DND-41 (cell line): ENCODE measurements around the gene EXOC6.

ENCODE experiments used
- ATAC-seq: fragments of 200-7000 bp; cut with Tn5 transposase; 3 replicates; pipeline ENCODE4 v1.9.1; 2021; ENCODE audit warnings: low read depth; ENCODE audit not compliant: insufficient read depth
- DNase-seq: peaks from one replicate; pipeline ENCODE4 v3.0.0-alpha.2; 2020
- H2AFZ ChIP-seq: 2 replicates; pipeline ENCODE4 v1.6.0; 2012; ENCODE audit warnings: low read depth, low read length
- H3K27ac ChIP-seq: 2 replicates; pipeline ENCODE4 v1.5.1; 2012; ENCODE audit warnings: low read length, inconsistent platforms
- H3K27me3 ChIP-seq: fragments of 200-600 bp; sonication (generic); 2 replicates; pipeline ENCODE4 v1.6.0; 2012; ENCODE audit warnings: low read length, mild to moderate bottlenecking, inconsistent platforms; ENCODE audit not compliant: insufficient read depth, poor library complexity
- H3K36me3 ChIP-seq: 2 replicates; pipeline ENCODE4 v1.5.1; 2012; ENCODE audit warnings: low read length, inconsistent platforms; ENCODE audit not compliant: insufficient read depth
- H3K4me1 ChIP-seq: 2 replicates; pipeline ENCODE4 v1.5.1; 2012; ENCODE audit warnings: mild to moderate bottlenecking, low read length; ENCODE audit not compliant: insufficient read depth
- H3K4me2 ChIP-seq: 2 replicates; pipeline ENCODE4 v1.6.0; 2012; ENCODE audit warnings: mild to moderate bottlenecking, moderate library complexity, low read length, inconsistent platforms; ENCODE audit not compliant: insufficient read depth
- H3K4me3 ChIP-seq, 2 experiments: fragments of 200-600 bp in 1 of 2; shearing (Covaris generic) in 1 of 2; 2 replicates each; pipeline ENCODE4 v1.5.1; 2012 to 2016; ENCODE audit warnings: inconsistent platforms in 2 of 2, low read length in 2 of 2, mild to moderate bottlenecking in 2 of 2, low read depth in 1 of 2, moderate library complexity in 1 of 2
- H3K79me2 ChIP-seq: 2 replicates; pipeline ENCODE4 v1.6.0; 2012; ENCODE audit warnings: low read length, inconsistent platforms; ENCODE audit not compliant: insufficient read depth
- H3K9ac ChIP-seq: 2 replicates; pipeline ENCODE4 v1.6.0; 2012; ENCODE audit warnings: low read depth, mild to moderate bottlenecking, inconsistent platforms, low read length, moderate library complexity
- H3K9me3 ChIP-seq: 2 replicates; pipeline ENCODE4 v1.5.1; 2012; ENCODE audit warnings: low read length, moderate library complexity, mild to moderate bottlenecking, inconsistent platforms; ENCODE audit not compliant: insufficient read depth, severe bottlenecking
- H4K20me1 ChIP-seq: 2 replicates; pipeline ENCODE4 v1.6.0; 2012; ENCODE audit warnings: low read length; ENCODE audit not compliant: insufficient read depth
- CTCF ChIP-seq: IDR thresholded peaks from 2 replicates; pipeline ENCODE4 v1.5.1; 2012; ENCODE audit warnings: borderline replicate concordance, low read length, moderate library complexity, mild to moderate bottlenecking; ENCODE audit not compliant: poor library complexity, severe bottlenecking; ENCODE audit errors: extremely low read depth
- EZH2 ChIP-seq: IDR thresholded peaks from 3 replicates; pipeline ENCODE4 v1.6.1; 2012; ENCODE audit warnings: borderline replicate concordance, low read depth, mild to moderate bottlenecking, moderate library complexity, low read length, inconsistent platforms; ENCODE audit not compliant: severe bottlenecking

EXOC6 gene

GRCh38 chr10:93083743-93084539, 235.6 kb downstream of the EXOC6 start:
- no peak for TF ChIP-seq CTCF
- no peak for TF ChIP-seq EZH2
- Histone ChIP-seq H3K4me2 (no peak overlapping the region), H3K4me1 (no peaks in the 10 kb centered on the region), H3K9me3 (no peaks in the 10 kb centered on the region), H4K20me1 (no peaks in the 10 kb centered on the region), H3K4me3 (no peak overlapping the region), H3K27me3 (peaks cover 3% of the 10 kb centered on the region), H3K27ac (no peak overlapping the region), H3K36me3 (no peaks in the 10 kb centered on the region), H3K79me2 (no peaks in the 10 kb centered on the region), H2AFZ (no peak overlapping the region), H3K9ac (no peak overlapping the region)
- no peak for DNase-seq
- no peak for ATAC-seq

GRCh38 chr10:93085272-93085859, 237.0 kb downstream of the EXOC6 start:
- Histone ChIP-seq H3K27ac (no peak overlapping the region), H3K4me3 (no peak overlapping the region), H4K20me1 (no peaks in the 10 kb centered on the region), H3K36me3 (no peaks in the 10 kb centered on the region), H3K27me3 (peaks cover 3% of the 10 kb centered on the region), H3K4me2 (no peak overlapping the region), H2AFZ (no peak overlapping the region), H3K4me1 (no peaks in the 10 kb centered on the region), H3K9ac (no peak overlapping the region), H3K9me3 (no peaks in the 10 kb centered on the region), H3K79me2 (no peaks in the 10 kb centered on the region)
- TF ChIP-seq EZH2: no peak
- TF ChIP-seq CTCF: no peak
- no peak for ATAC-seq
- DNase-seq: no peak

GRCh38 chr10:93086289-93086688, 238.0 kb downstream of the EXOC6 start:
- H3K27ac ChIP-seq: no peak overlapping the region
- no peak overlapping the region for H3K4me3 ChIP-seq
- TF ChIP-seq CTCF (no peak), EZH2 (no peak)
- no peaks in the 10 kb centered on the region for H3K9me3 ChIP-seq
- no peak overlapping the region for H3K9ac ChIP-seq
- no peak overlapping the region for H2AFZ ChIP-seq
- H3K27me3 ChIP-seq: peaks cover 3% of the 10 kb centered on the region
- H3K4me2 ChIP-seq: no peak overlapping the region
- no peak for ATAC-seq
- H3K4me1 ChIP-seq: no peaks in the 10 kb centered on the region
- H3K36me3 ChIP-seq: no peaks in the 10 kb centered on the region
- DNase-seq: no peak
- no peaks in the 10 kb centered on the region for H4K20me1 ChIP-seq
- no peaks in the 10 kb centered on the region for H3K79me2 ChIP-seq
